PC-3 (cell line): ENCODE data around the gene ADRB2. TPM values are rescaled to one million over a fixed set of nuclear protein-coding genes. Genes with fewer than 3 reads are reported as not detected.

ENCODE experiments used
- ATAC-seq: fragments of 200-7000 bp; cut with Tn5 transposase; 2 replicates; pipeline ENCODE4 v1.9.1; 2020; ENCODE audit warnings: mild to moderate bottlenecking, moderate library complexity
- BruUV-seq: library from RNA; stranded (reverse); fragments of 400-500 nt; replicated peaks from 2 replicates; lab custom pipeline; 2021; lab: Mats Ljungman, UMichigan
- CTCF ChIA-PET: fragments of 300-600 bp; sonication (Branson Sonifier 250); formaldehyde crosslinking; loops from one replicate; lab custom pipeline; 2022; ENCODE audit warnings: antibody characterized with exemption; lab: Charles Lee
- POLR2A ChIA-PET: fragments of 300-600 bp; sonication (Branson Sonifier 250); formaldehyde crosslinking; loops from one replicate; lab custom pipeline; 2022; ENCODE audit warnings: antibody characterized with exemption; ENCODE audit not compliant: unreplicated experiment; lab: Charles Lee
- DNase-seq: peaks from one replicate; pipeline ENCODE4 v3.0.0-alpha.2; 2015
- H2AFZ ChIP-seq: fragments of 300-600 bp; sonication (generic); 2 replicates; pipeline ENCODE4 v1.6.0; 2016; ENCODE audit warnings: antibody characterized with exemption, low read length
- H3F3A ChIP-seq: fragments of 300-600 bp; sonication (generic); one replicate; pipeline ENCODE4 v1.6.0; 2017; ENCODE audit warnings: antibody characterized with exemption, low read length, control low read depth, mild to moderate bottlenecking; ENCODE audit not compliant: unreplicated experiment
- H3K27ac ChIP-seq: fragments of 300-600 bp; sonication (generic); 2 replicates; pipeline ENCODE4 v1.5.1; 2016; ENCODE audit warnings: mild to moderate bottlenecking, low read length
- H3K27me3 ChIP-seq: fragments of 300-600 bp; sonication (generic); 2 replicates; pipeline ENCODE4 v1.6.1; 2016; ENCODE audit warnings: low read length, mixed read lengths
- H3K36me3 ChIP-seq: fragments of 300-600 bp; sonication (generic); 2 replicates; pipeline ENCODE4 v1.6.1; 2016; ENCODE audit warnings: low read depth, mixed run types, low read length, mixed read lengths
- H3K4me1 ChIP-seq: fragments of 300-600 bp; sonication (generic); 2 replicates; pipeline ENCODE4 v1.5.1; 2016; ENCODE audit warnings: low read length; ENCODE audit not compliant: insufficient read depth
- H3K4me2 ChIP-seq: fragments of 300-600 bp; sonication (generic); 2 replicates; pipeline ENCODE4 v1.6.0; 2016; ENCODE audit warnings: low read length
- H3K4me3 ChIP-seq: fragments of 300-600 bp; sonication (generic); 2 replicates; pipeline ENCODE4 v1.5.1; 2016; ENCODE audit warnings: mild to moderate bottlenecking, low read length, mixed read lengths
- H3K79me2 ChIP-seq: fragments of 300-600 bp; sonication (generic); 2 replicates; pipeline ENCODE4 v1.6.1; 2017; ENCODE audit warnings: low read length, mixed read lengths
- H3K9ac ChIP-seq: fragments of 300-600 bp; sonication (generic); 2 replicates; pipeline ENCODE4 v1.6.0; 2016; ENCODE audit warnings: mild to moderate bottlenecking, low read length
- H3K9me2 ChIP-seq: fragments of 300-600 bp; sonication (generic); replicated peaks from 2 replicates; pipeline ENCODE4 v1.6.1; 2016; ENCODE audit warnings: mixed run types, low read length, mixed read lengths
- H3K9me3 ChIP-seq: fragments of 300-600 bp; sonication (generic); 2 replicates; pipeline ENCODE4 v1.6.1; 2016; ENCODE audit warnings: low read length, mixed read lengths
- H4K20me1 ChIP-seq: fragments of 300-600 bp; sonication (generic); 2 replicates; pipeline ENCODE4 v1.6.1; 2016; ENCODE audit warnings: low read length, mixed read lengths
- EZH2 ChIP-seq: fragments of 300-600 bp; sonication (generic); IDR thresholded peaks from one replicate; pipeline ENCODE4 v1.6.1; 2017; ENCODE audit warnings: antibody characterized with exemption, mild to moderate bottlenecking, low read length; ENCODE audit not compliant: unreplicated experiment
- EZH2phosphoT487 ChIP-seq: fragments of 300-600 bp; sonication (generic); IDR thresholded peaks from 2 replicates; pipeline ENCODE4 v1.6.1; 2018; ENCODE audit warnings: mild to moderate bottlenecking, antibody characterized with exemption, low read length, borderline replicate concordance
- intact Hi-C: fragments of 100-400 bp; cut with micrococcal nuclease; formaldehyde crosslinking; loops from 2 replicates; pipeline ENCODE4 v1.9.0; 2023
- total RNA-seq: library from RNA; depleted of rRNA; stranded (reverse); fragments of >200 nt; gene quantifications from 2 replicates; pipeline ENCODE4 v1.2.3, GENCODE V29; 2014
- TF ChIP-seq, protein P1 (sequence below): fragments of 300-600 bp; sonication (generic); conservative IDR thresholded peaks from 2 replicates; pipeline ENCODE4 v1.5.1; 2017; ENCODE audit warnings: antibody characterized with exemption, low read depth, mild to moderate bottlenecking, low read length

Gene ADRB2
- total RNA-seq, 1 experiment from 2014 or later = 41.1 TPM

DNA sequence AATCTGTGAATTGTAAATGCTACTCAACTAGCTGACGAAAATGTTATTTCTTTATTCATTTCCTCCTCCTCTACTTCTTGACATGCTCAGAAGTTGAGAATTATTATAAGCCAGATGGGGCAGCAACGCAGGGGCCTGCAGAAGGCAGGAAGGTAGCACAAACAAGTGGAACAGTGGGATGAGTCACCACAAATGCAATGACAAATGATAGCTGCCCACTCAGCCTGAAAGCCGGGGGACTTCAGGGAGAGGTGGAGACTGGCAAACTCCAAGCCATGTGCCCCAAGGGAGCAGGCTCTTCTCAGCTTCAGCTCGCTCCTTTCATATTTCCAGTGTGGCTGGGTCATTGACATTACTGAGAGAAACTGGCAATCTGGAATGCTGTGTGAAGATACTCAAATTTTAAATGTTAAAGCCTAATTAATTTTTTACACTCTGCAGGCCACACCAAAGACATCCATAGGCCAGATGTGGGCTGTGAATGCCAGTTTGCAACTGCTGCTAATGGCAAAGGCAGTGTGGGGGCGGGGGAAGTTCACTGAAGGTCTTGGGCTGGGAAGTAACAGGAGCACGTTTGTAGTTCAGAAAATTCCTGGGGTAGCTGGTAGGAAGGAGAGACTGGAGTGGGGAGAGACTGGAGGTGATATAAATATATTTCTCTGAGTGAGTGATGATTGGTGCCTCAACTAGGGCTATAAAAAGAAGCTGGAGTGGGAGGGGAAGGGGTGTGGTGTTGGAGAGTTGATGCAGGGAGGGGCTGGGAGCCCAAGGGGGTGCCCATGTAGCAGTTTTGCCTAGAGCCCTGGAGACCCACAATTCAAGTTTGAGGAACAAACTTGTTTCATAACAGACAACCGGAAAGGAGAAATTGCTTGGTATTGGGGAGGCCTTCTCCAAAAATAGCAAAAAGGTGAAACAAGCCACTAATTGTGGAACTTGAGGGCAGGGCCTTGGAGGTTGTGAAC lies 20.8 kb upstream of the ADRB2 start:
- peak overlapping the region; percentile 11; the same call in 1 of the 2 replicates for H3K4me2 ChIP-seq
- H3K36me3 ChIP-seq = no peaks in the 10 kb centered on the region
- H3K27ac ChIP-seq = peak overlapping the region; percentile 21
- H3K4me3 ChIP-seq = no peak overlapping the region
- no peaks in the 10 kb centered on the region for H3K9me2 ChIP-seq
- H3K79me2 ChIP-seq = no peaks in the 10 kb centered on the region
- TF ChIP-seq, protein P1, sequence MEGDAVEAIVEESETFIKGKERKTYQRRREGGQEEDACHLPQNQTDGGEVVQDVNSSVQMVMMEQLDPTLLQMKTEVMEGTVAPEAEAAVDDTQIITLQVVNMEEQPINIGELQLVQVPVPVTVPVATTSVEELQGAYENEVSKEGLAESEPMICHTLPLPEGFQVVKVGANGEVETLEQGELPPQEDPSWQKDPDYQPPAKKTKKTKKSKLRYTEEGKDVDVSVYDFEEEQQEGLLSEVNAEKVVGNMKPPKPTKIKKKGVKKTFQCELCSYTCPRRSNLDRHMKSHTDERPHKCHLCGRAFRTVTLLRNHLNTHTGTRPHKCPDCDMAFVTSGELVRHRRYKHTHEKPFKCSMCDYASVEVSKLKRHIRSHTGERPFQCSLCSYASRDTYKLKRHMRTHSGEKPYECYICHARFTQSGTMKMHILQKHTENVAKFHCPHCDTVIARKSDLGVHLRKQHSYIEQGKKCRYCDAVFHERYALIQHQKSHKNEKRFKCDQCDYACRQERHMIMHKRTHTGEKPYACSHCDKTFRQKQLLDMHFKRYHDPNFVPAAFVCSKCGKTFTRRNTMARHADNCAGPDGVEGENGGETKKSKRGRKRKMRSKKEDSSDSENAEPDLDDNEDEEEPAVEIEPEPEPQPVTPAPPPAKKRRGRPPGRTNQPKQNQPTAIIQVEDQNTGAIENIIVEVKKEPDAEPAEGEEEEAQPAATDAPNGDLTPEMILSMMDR = no peak
- no peak for TF ChIP-seq EZH2
- no peak for TF ChIP-seq EZH2phosphoT487
- ChIA-PET CTCF (interaction anchor here (0.6 to 1.3 kb wide), 3 partner anchors 61 to 309 kb away, joined by 3 to 6 read pairs (median 4); no protein-coding TSS in a partner anchor), POLR2A (no interaction called here)
- H3K9me3 ChIP-seq = no peaks in the 10 kb centered on the region
- peaks cover 54% of the 10 kb centered on the region for H3K4me1 ChIP-seq
- BruUV-seq = no TSS peak
- H2AFZ ChIP-seq = peak overlapping the region; percentile 6; the same call in 1 of the 2 replicates
- H3K27me3 ChIP-seq = no peaks in the 10 kb centered on the region
- DNase-seq (peak; percentile 78), ATAC-seq (peak; percentile 51)
- intact Hi-C loops = no loop called here
- H4K20me1 ChIP-seq = no peaks in the 10 kb centered on the region
- H3F3A ChIP-seq = no peaks in the 10 kb centered on the region
- H3K9ac ChIP-seq = no peak overlapping the region

DNA sequence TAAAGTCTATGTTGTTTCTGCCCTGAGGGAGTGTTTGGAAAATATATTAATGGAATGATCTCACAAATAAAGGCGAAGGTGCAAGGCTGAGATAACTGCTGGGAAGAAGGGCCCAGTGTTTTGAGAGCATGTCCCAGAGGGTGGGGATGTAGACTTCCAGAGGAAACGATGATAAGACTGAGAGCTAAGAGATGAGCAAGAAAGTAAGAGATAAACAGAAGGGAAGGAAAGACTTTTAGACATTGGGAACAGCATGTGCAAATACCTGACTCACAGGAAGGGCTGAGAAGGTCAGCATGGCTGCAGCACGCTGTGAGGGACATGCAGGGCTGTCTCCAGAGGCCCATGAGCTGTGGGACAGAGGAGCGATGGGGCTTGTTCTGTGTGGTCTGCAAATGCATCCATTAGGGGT lies 19.9 kb upstream of the ADRB2 start:
- H3K4me2 ChIP-seq = peak overlapping the region; percentile 11; the same call in 1 of the 2 replicates
- no peaks in the 10 kb centered on the region for H3K27me3 ChIP-seq
- ChIA-PET CTCF (no interaction called here), POLR2A (no interaction called here)
- H3K9me3 ChIP-seq = no peaks in the 10 kb centered on the region
- H3K27ac ChIP-seq = peak overlapping the region; percentile 21
- TF ChIP-seq, protein P1 = no peak
- no peak for TF ChIP-seq EZH2
- no peak for TF ChIP-seq EZH2phosphoT487
- H3K4me1 ChIP-seq = peaks cover 54% of the 10 kb centered on the region
- no peaks in the 10 kb centered on the region for H3K36me3 ChIP-seq
- no peaks in the 10 kb centered on the region for H3F3A ChIP-seq
- H2AFZ ChIP-seq = peak overlapping the region; percentile 15
- H3K79me2 ChIP-seq = no peaks in the 10 kb centered on the region
- ATAC-seq = peak; percentile 56
- no peak overlapping the region for H3K9ac ChIP-seq
- H3K4me3 ChIP-seq = no peak overlapping the region
- intact Hi-C loops = no loop called here
- DNase-seq = peak; percentile 57
- no TSS peak for BruUV-seq
- no peaks in the 10 kb centered on the region for H4K20me1 ChIP-seq
- no peaks in the 10 kb centered on the region for H3K9me2 ChIP-seq
